ENCODE measurements around the gene P3R3URF. TPM values are rescaled to one million over a fixed set of nuclear protein-coding genes. Genes with fewer than 3 reads are reported as not detected.

Gene P3R3URF
- total RNA-seq, 2 donors from 2014 or later = not detected

GRCh38 chr1:46221749-46222148, 45.5 kb upstream of the P3R3URF start:
- Histone ChIP-seq H3K27me3 (ENCODE audit: control insufficient read depth, insufficient read depth, low read length, poor library complexity, severe bottlenecking) (no peaks in the 10 kb centered on the region), H3K9me3 (ENCODE audit: control insufficient read depth, low read length) (no peaks in the 10 kb centered on the region), H3K4me1 (ENCODE audit: control insufficient read depth, insufficient read depth, low read length) (peaks cover 2% of the 10 kb centered on the region), H3K27ac (ENCODE audit: low read depth, low read length) (peak overlapping the region; percentile 62), H3K36me3 (ENCODE audit: control insufficient read depth, insufficient read depth, low read length) (no peaks in the 10 kb centered on the region), H3K9ac (ENCODE audit: extremely low read depth, low read length, poor library complexity, severe bottlenecking) (no peak overlapping the region), H3K4me3 (ENCODE audit: low read length) (no peak overlapping the region)
- Mint-ChIP-seq H3K4me3 (no peak overlapping the region), H3K27ac (peak overlapping the region; percentile 68), H3K9me3 (no peaks in the 10 kb centered on the region), H3K4me1 (peaks cover 36% of the 10 kb centered on the region), H3K27me3 (ENCODE audit: insufficient read depth) (no peaks in the 10 kb centered on the region), H3K36me3 (ENCODE audit: low read depth) (no peaks in the 10 kb centered on the region)
- DNase-seq = peak; percentile 78
- WGBS, 2 experiments (ENCODE audit: insufficient coverage in 1 of 2, insufficient read length in 1 of 2) = 39% methylated on average over 4 of the region's 4 CpGs; no CpG with 5 or more reads in 1 of the 2 experiments
- no peak for TF ChIP-seq CTCF (conservative IDR thresholded peaks at IDR 0.05)

GRCh38 chr1:46220808-46221207, 44.5 kb upstream of the P3R3URF start:
- Histone ChIP-seq H3K4me1 (ENCODE audit: control insufficient read depth, insufficient read depth, low read length) (peaks cover 2% of the 10 kb centered on the region), H3K36me3 (ENCODE audit: control insufficient read depth, insufficient read depth, low read length) (no peaks in the 10 kb centered on the region), H3K27ac (ENCODE audit: low read depth, low read length) (no peak overlapping the region), H3K27me3 (ENCODE audit: control insufficient read depth, insufficient read depth, low read length, poor library complexity, severe bottlenecking) (no peaks in the 10 kb centered on the region), H3K9ac (ENCODE audit: extremely low read depth, low read length, poor library complexity, severe bottlenecking) (no peak overlapping the region), H3K9me3 (ENCODE audit: control insufficient read depth, low read length) (no peaks in the 10 kb centered on the region), H3K4me3 (ENCODE audit: low read length) (no peak overlapping the region)
- TF ChIP-seq CTCF (conservative IDR thresholded peaks at IDR 0.05) = no peak
- no peaks in the 10 kb centered on the region for H3K27me3 Mint-ChIP-seq (ENCODE audit: insufficient read depth)
- H3K27ac Mint-ChIP-seq = no peak overlapping the region
- H3K4me3 Mint-ChIP-seq = no peak overlapping the region
- no peak for DNase-seq
- no peaks in the 10 kb centered on the region for H3K36me3 Mint-ChIP-seq (ENCODE audit: low read depth)
- H3K9me3 Mint-ChIP-seq = no peaks in the 10 kb centered on the region
- 96 to 100% methylated on average over 1 to 3 of the region's 3 CpGs for WGBS, 2 experiments (ENCODE audit: insufficient coverage in 1 of 2, insufficient read length in 1 of 2)
- peaks cover 36% of the 10 kb centered on the region for H3K4me1 Mint-ChIP-seq

GRCh38 chr1:46219551-46220520, 43.5 kb upstream of the P3R3URF start:
- TF ChIP-seq CTCF (conservative IDR thresholded peaks at IDR 0.05) = no peak
- H3K4me3 Mint-ChIP-seq = no peak overlapping the region
- Histone ChIP-seq H3K9ac (ENCODE audit: extremely low read depth, low read length, poor library complexity, severe bottlenecking) (no peak overlapping the region), H3K27me3 (ENCODE audit: control insufficient read depth, insufficient read depth, low read length, poor library complexity, severe bottlenecking) (no peaks in the 10 kb centered on the region), H3K9me3 (ENCODE audit: control insufficient read depth, low read length) (no peaks in the 10 kb centered on the region), H3K36me3 (ENCODE audit: control insufficient read depth, insufficient read depth, low read length) (no peaks in the 10 kb centered on the region), H3K4me1 (ENCODE audit: control insufficient read depth, insufficient read depth, low read length) (peaks cover 2% of the 10 kb centered on the region), H3K4me3 (ENCODE audit: low read length) (no peak overlapping the region), H3K27ac (ENCODE audit: low read depth, low read length) (no peak overlapping the region)
- peaks cover 4% of the 10 kb centered on the region for H3K36me3 Mint-ChIP-seq (ENCODE audit: low read depth)
- 95 to 96% methylated on average over 14 to 18 of the region's 18 CpGs for WGBS, 2 experiments (ENCODE audit: insufficient coverage in 1 of 2, insufficient read length in 1 of 2)
- peaks cover 36% of the 10 kb centered on the region for H3K4me1 Mint-ChIP-seq
- DNase-seq = no peak
- H3K27me3 Mint-ChIP-seq (ENCODE audit: insufficient read depth) = no peaks in the 10 kb centered on the region
- H3K27ac Mint-ChIP-seq = peak overlapping the region; percentile 30
- no peaks in the 10 kb centered on the region for H3K9me3 Mint-ChIP-seq
